ENCODE results near the gene PCCA.
"Not testable (repeated sequence)": the region's sequence is repeated elsewhere in the genome, so short reads cannot be mapped to it uniquely, and the experiment has no call there.

The PCCA gene

DNA sequence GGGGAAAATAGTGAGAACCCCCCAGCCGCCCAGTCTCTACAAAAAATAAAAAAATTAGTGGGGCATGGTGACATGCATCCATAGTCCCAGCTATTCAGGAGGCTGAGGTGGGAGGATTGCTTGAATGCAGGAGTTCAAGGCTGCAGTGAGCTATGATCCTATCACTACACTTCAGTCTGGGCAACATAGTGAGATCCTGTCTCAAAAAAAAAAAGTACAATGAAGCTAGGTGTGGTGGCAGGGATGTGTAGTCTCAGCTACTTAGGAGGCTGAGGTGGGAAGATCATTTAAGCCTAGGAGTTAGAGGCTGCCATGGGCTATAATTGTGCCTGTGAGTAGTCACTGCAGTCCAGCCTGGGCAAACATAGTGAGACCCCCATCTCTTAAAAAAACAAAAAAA, 8.9 kb downstream of the PCCA start:
- no peak for DNase-seq

- DNase-seq, result no peak
Observed at GRCh38 chr13:100098445-100099116, 9.7 kb downstream of the PCCA start.

- DNase-seq, result not testable (repeated sequence)
Observed at GRCh38 chr13:100099117-100099445, 10.2 kb downstream of the PCCA start.

DNA sequence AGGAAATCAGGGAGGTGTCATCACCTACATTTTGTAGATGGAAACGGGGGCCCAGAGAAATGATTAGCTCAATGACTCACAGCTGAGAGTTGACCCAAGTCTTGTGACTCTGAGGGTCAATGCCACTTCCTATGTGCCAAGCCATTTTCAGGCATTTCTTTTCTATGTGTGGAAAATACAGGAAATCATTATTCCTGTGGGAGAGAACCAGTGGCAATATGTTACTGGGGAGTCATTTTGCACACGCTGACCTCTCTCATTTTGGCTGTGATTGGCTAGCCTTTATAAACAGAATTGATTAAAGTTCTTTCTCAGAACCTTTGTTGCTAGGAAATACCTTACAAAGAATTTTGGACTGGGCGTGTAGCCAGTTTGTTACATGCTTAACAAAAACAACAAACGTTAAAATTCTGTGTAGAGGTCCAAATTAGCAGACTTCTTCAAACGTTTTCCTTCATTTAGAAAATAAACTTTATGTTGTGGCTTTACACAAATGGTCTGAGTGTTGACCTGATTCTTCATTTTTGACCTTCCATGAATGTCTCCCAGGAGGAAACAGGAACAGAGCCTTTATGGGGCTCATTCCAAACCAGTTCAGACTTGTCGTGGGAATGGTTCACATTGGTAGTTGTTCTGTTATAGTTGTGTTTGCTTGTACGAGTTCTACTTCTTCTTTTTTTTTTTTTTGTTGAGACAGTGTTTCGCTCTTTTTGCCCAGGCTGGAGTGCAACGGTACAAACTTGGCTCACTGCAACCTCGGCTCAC, 11.4 kb downstream of the PCCA start:
- no peak for DNase-seq

- DNase-seq, result no peak
Observed at GRCh38 chr13:100102042-100102441, 13.1 kb downstream of the PCCA start.

GRCh38 chr13:100106005-100106404, 17.1 kb downstream of the PCCA start:
- DNase-seq, result no peak

- no peak for DNase-seq
Observed at GRCh38 chr13:100106705-100107104, 17.8 kb downstream of the PCCA start.

- DNase-seq, result no peak
Observed at GRCh38 chr13:100108913-100109507, 20.1 kb downstream of the PCCA start.

DNA sequence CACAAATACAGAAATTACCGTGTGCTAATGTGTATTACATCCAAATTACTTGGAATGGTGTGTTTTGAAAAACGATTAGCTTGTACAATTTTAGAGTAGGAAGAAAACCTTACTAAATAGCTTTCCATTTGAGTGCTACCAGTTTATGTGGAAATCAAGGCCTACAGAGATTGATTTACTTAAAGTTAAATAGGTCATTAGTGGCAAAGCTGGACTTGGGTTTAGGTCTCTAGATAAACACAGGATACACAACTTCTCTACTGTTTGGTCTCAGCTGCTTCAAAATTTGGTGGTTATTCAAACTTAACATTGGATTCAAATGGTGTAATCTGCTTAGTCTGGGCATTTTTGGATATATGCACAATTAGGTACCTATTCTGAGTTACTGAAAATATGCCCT, 21.4 kb downstream of the PCCA start:
- DNase-seq, result no peak

GRCh38 chr13:100112186-100112838, 23.4 kb downstream of the PCCA start:
- DNase-seq, result no peak

DNA sequence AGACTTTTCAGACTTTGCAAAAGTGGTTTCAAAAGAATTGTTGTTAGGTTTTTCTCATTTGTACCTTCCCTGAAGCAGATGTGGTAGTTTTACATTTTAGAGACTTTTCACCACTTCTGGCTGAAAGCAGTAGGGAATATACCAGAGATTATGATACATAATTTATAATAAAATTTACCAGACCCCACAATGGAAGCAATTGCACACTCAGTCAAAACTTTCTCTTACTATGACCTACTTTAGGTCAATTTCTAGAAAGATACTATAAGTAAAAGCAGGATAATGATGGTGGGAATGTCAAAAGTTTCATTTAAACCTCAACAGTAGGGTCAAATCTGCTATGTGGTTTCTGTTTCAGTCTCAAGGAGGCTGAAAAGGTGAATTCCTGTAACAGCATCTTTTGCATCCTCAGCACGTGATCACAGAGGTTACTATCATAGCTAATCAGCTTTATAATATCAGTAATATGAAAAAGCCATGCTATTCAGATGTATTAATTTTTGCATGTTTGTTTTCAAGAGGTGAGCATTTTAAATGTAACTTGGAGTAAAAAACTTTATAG, 26.9 kb downstream of the PCCA start:
- no peak for DNase-seq

- DNase-seq, result no peak
Observed at GRCh38 chr13:100124265-100124664, 35.4 kb downstream of the PCCA start.

DNA sequence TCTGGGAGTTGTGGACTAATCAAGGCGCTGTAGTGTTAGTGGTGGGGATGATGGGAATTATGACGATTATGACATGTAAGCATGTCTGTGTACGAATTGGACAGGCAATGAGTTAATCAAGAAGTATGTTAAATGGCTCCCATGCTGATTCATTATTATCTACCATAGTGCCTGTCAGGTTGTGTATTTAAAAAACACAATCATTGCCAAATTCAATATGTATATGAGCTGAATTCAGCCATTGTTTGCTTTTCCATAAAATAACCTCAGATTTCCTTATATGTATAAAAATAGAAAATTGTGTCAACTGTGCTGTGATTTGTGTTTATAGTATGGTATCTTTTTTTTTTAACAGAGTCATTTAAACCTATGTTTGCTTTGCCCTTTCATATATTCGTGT, 37.1 kb downstream of the PCCA start:
- no peak for DNase-seq

DNA sequence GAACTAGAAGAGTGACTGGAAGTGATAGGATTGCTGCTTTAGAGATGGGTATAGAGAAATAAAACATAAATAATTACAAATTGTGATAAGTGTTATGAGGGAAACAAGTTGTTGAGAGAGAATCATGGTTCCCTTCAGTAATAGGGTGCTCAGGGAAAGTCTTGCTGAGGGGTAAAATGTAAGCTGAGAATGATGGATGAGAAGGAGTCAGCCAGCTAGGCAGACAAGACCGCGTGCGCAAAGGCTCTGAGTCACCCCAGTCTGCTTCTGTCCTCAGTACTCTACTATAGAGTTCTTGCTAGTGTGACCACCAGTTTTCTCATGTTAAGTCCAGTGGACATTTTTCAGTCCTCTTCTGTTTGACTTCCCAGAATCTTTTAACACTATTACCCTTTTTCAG, 39.5 kb downstream of the PCCA start:
- DNase-seq, result no peak

DNA sequence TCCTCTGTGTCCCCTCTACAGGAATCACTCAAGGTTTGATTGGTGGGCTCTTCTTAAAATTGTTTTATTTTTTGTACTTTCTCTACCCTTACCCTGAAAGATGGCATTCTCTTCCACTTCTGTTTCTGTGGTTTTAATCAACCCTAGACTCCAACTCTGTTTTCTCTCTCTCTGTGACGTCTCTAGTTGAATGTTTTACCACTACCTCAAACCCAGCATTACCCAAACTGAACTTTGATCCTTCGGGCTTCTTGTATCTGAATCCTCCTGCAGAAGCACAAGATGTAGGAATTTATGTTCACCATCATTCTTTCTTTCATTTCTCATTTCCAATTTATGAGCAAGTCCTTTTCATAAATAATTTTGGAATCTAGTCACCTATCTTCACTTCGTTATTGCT, 39.9 kb downstream of the PCCA start:
- DNase-seq, result no peak

GRCh38 chr13:100129605-100130004, 40.7 kb downstream of the PCCA start:
- DNase-seq, result no peak

DNA sequence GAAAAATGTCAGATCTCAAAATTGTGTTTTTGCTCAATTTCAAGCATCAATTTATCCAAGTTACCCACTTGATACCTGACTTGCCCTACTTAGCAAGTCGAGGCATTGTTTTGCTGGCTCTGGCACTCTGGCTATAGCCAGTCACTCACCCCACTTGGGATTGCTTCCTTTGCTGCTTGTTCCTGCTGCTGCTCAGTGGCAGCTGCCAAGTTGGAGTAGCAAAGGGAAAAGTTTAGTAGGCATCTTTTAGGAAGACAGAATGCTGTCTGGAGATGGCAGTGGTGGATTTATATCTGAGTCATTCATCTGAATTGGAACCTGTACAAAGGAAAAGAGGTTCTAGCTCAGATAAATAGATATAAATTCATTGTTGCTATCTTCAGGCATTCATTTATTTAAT, 41.2 kb downstream of the PCCA start:
- DNase-seq, result no peak

DNA sequence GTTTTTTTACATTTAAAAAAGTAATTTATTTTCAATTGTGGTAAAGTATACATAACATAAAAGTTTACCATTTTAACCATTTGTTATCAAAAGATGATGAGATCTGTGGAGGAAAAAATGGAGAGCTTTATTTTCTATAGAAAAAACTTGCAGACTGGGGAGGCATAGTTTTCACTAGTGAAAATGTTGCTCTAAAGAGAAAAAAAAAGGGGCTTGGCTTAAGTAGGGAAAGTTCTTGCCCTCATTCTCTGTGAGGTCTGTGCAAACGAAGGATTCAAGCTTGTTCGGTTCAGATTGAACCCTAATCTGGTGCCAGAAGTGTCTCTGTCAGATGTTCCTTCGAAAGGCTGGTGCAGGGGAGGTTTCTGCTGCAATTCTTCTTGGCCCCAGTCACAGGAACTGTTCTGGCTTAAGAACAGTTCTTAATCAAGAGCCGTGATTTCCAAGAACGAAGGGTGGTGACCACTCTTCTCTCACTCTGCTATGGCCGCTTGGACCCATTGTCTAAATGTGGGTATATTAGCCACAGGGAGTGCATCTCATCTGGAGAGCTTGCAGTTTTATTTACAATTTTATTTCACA, 42.1 kb downstream of the PCCA start:
- DNase-seq, result no peak

GRCh38 chr13:100131863-100132574, 43.1 kb downstream of the PCCA start:
- no peak for DNase-seq

DNA sequence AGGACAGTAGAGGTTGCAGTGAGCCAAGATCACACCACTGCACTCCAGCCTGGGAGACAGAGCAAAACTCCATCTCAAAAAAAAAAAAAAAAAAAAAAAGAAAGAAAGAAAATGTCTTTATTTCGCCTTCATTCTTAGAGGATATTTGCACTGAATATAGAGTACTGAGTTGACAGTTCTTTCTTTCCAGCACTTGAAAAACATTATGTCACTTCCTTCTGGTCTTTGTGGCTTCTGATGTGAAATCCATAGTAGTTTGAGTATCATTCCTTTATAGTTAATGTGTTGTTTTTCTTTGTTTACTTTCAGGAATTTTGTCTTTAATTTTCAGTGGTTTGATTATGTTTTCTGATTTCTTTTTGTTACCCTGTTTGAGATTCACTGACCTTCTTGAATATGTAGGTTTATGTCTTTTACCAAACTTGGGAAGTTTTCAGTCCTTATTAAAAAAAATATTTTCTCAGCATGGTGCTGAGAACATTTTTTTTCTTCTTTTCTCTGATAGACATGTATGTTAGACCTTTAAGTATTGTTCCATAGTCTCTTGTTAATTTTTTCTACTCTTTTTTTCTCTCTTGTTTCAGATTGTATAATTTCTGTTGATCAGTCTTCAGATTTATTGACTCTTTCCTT, 50.1 kb downstream of the PCCA start:
- no peak for DNase-seq

DNA sequence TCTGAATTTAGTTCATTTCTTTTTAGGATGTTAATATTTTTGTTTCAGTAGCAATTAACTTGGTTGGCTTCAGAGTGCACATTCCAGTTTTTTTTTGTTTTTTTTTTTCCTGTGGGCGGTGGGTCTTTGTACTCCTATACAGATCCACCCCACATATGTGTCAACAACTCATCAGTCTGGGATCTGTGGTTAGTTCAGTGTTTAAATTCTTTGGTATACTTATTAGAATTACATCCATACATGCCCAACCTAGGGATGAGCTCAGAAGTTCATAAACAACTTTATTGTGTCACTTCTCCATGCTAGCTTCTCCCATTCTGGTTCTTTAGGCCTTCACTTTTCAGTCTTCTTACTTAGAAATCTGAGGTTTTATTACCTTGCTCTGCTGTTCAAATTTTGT, 50.9 kb downstream of the PCCA start:
- no peak for DNase-seq

DNA sequence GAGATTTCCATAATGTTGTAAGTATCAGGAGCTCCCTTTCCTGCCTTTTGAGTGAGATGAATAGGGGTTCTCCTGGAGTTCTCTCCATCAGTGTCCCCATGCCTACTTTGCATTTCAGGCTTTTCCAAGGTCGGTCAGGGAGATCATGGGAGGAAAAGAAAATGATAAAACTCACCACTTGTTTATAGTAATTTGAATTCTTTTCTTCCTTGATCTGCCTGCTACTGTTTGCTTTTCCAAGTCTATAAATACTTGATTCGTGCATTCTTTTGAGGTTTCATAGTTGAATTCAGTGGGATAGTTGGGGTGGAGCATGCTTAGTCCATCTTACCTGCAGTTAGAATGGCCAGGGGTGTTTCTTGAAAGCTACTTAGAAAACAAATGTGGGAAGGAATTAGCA, 51.5 kb downstream of the PCCA start:
- no peak for DNase-seq
